Testis (tissue), 3 donors: ENCODE results near the gene IQGAP3. TPM values are rescaled to one million over a fixed set of nuclear protein-coding genes. Genes with fewer than 3 reads are reported as not detected.

ENCODE experiments used
- DNase-seq: peaks from one replicate; pipeline ENCODE4 v3.0.0-alpha.2; 2019
- H3K27ac ChIP-seq, 2 donors: fragments of 200-600 bp; sonication (generic); one replicate each; pipeline ENCODE4 v1.5.1; 2019
- H3K27me3 ChIP-seq: fragments of 200-600 bp; sonication (generic); one replicate; pipeline ENCODE4 v1.5.1; 2019
- H3K36me3 ChIP-seq: fragments of 200-600 bp; sonication (generic); one replicate; pipeline ENCODE4 v1.5.1; 2017; ENCODE audit warnings: low read depth; ENCODE audit errors: missing control alignments
- H3K4me1 ChIP-seq: fragments of 200-600 bp; sonication (generic); one replicate; pipeline ENCODE4 v1.5.1; 2019
- H3K4me3 ChIP-seq, 2 donors: fragments of 200-600 bp; sonication (generic); one replicate each; pipeline ENCODE4 v1.5.1; 2017 to 2019
- H3K9me3 ChIP-seq: fragments of 200-600 bp; sonication (generic); one replicate; pipeline ENCODE4 v1.5.1; 2017
- CTCF ChIP-seq, 3 experiments: fragments of 450-650 bp in 2 of 3; fragments of 200-600 bp in 1 of 3; sonication (generic) in 1 of 3; IDR thresholded peaks; one replicate each; pipeline ENCODE4 v1.5.1; 2016 to 2019; ENCODE audit warnings: antibody characterized with exemption in 3 of 3, mild to moderate bottlenecking in 2 of 3, moderate library complexity in 1 of 3
- POLR2A ChIP-seq: fragments of 450-650 bp; IDR thresholded peaks from one replicate; pipeline ENCODE4 v1.6.1; 2017; ENCODE audit warnings: antibody characterized with exemption, mild to moderate bottlenecking, moderate library complexity
- WGBS, 2 donors: methylation state at CpG; one replicate each; pipeline ENCODE4 v1.1.5; 2018; 5-methylcytosine and 5-hydroxymethylcytosine counted together
- intact Hi-C: fragments of 100-400 bp; cut with DNase I; formaldehyde crosslinking; loops from one replicate; pipeline ENCODE4 v1.15.1; 2023; ENCODE audit warnings: low total_unique reads
- polyA plus RNA-seq: library from polyadenylated mRNA; stranded (reverse); fragments of 350-450 nt; fragmentation: Illumina TruSeq; extraction: RNeasy Lipid Tissue Mini Kit (QIAGEN cat#74804); gene quantifications from one replicate; pipeline ENCODE4 v1.2.3, GENCODE V29; 2014; ENCODE audit warnings: low read depth, low replicate concordance; ENCODE audit not compliant: insufficient read depth
- total RNA-seq, 2 donors: library from RNA; depleted of rRNA; stranded (reverse); fragments of >200 nt; gene quantifications; one replicate each; pipeline ENCODE4 v1.2.3, GENCODE V29; 2016

The IQGAP3 gene
- total and polyA plus RNA-seq, 3 donors from 2014 or later: 5.6 to 13.4 (median 8.2) TPM

GRCh38 chr1:156540955-156541354 lies 31.4 kb downstream of the IQGAP3 start:
- Histone ChIP-seq H3K27me3 (no peaks in the 10 kb centered on the region), H3K4me3 (no peak overlapping the region), H3K4me1 (no peaks in the 10 kb centered on the region), H3K27ac (no peak overlapping the region), H3K36me3 (no peaks in the 10 kb centered on the region), H3K9me3 (no peaks in the 10 kb centered on the region)
- 96% methylated on average over 2 of the region's 2 CpGs; no CpG with 5 or more reads in 1 of the 2 donors for WGBS, 2 donors
- no peak for DNase-seq
- intact Hi-C loops: no loop called here
- TF ChIP-seq CTCF (IDR thresholded peaks at IDR 0.05) (no peak), POLR2A (no peak)

- no peak overlapping the region for H3K27ac ChIP-seq
- H3K27me3 ChIP-seq: no peaks in the 10 kb centered on the region
- WGBS, 2 donors: 86 to 97% methylated on average over 4 of the region's 4 CpGs
- H3K4me3 ChIP-seq: no peak overlapping the region
- H3K9me3 ChIP-seq: no peaks in the 10 kb centered on the region
- intact Hi-C loops: no loop called here
- no peaks in the 10 kb centered on the region for H3K36me3 ChIP-seq
- no peaks in the 10 kb centered on the region for H3K4me1 ChIP-seq
- TF ChIP-seq CTCF (IDR thresholded peaks at IDR 0.05) (no peak), POLR2A (no peak)
- DNase-seq: no peak
Measured at GRCh38 chr1:156539818-156540355, 32.5 kb downstream of the IQGAP3 start.

DNA sequence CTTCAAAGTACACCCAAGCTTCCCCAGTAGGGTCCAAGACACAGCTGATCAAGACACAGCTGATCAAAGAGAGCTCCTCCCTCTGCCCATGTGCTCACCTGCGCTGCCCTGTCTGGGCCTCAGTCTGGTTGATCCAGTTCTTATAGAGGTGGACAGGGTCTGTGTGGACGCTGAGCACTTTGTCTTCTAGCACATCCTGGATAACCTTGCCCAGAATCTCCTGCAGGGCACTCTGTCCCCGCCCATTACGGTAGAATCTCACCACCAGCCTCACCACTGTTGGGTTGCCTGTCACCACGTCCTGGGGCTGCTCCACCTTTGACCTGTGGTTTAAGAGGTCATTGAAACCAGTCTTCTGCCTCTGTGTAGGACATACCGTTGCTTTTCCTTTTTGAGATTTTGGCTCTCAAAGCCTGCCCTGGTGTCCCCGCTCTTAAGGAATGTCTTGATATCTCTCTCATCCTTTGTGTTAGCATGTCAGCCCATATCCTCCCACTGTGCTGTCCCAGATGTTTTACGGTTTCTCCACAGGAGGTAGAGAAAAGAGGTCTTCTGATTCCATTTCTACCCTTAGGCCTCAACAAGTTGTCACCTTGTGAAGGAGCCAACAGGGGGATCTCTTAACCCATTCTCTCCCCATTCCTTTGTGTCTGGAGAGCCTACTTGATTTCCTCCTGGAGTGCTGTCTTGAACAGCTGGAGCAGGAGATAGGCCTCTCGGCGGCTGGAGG lies 33.5 kb downstream of the IQGAP3 start:
- Histone ChIP-seq H3K27ac (no peak overlapping the region), H3K27me3 (no peaks in the 10 kb centered on the region), H3K9me3 (no peaks in the 10 kb centered on the region), H3K36me3 (no peaks in the 10 kb centered on the region), H3K4me3 (no peak overlapping the region), H3K4me1 (no peaks in the 10 kb centered on the region)
- TF ChIP-seq POLR2A: no peak
- WGBS, 2 donors: 90 to 93% methylated on average over 10 of the region's 10 CpGs
- intact Hi-C loops: no loop called here
- no peak for DNase-seq

DNA sequence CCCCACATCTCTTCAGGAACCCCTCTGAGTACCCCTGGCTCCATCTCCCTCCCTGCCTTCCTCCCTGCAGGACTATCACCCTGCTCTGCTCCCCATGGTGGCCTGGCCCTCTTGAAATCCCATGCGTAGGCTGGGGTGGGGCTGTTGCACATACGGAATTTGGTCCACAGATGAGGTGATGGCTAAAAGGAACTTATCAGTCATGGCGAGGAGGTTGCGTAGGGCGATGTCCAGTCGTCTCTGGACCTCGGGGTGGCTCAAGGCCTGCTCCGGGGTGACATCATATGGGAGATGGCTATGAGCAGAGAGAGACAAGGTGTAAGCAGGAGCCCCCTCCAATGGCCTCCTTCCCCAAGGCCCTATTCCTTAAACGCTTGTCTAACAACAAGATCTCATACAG lies 35.3 kb downstream of the IQGAP3 start:
- TF ChIP-seq POLR2A (no peak), CTCF (IDR thresholded peaks at IDR 0.05) (no peak)
- intact Hi-C loops: no loop called here

DNA sequence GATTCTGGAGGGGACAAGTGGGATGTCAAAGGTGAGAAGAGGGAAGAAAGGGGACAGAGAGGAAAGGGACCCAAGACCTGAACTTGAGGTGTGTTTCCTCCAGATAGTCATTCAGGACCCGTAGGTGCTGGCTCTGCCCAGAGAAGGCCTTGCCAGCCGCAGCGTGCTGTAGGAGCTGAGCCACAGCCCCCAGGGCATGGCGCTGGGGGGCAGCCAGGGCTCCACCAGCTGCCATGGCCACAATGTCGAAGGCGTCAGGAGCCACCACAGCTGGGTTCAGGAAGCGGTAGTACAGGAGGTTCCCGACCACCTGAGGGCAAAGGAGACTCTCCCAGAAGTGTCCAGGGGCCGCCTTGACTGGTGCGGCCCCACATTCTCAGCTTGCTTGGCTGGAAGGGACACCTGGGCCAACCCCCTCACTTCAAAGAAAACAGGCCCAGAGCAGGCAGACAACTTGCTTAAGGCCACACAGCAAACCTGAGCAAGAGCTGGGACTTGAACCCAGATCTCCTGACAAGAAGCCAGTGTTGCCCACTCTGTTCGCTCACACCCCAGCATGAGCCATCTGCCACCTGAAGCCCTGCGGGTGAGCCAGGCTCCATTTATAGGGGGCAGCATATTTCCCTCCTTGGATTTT lies 37.8 kb downstream of the IQGAP3 start:
- Histone ChIP-seq H3K27ac (no peak overlapping the region), H3K4me3 (no peak overlapping the region), H3K4me1 (no peaks in the 10 kb centered on the region), H3K36me3 (no peaks in the 10 kb centered on the region), H3K9me3 (no peaks in the 10 kb centered on the region), H3K27me3 (no peaks in the 10 kb centered on the region)
- no peak for DNase-seq
- 91 to 94% methylated on average over 5 to 12 of the region's 12 CpGs for WGBS, 2 donors
- intact Hi-C loops: no loop called here
- TF ChIP-seq POLR2A (no peak), CTCF (IDR thresholded peaks at IDR 0.05) (no peak)

More for the DNA sequence above, 35.3 kb downstream of the IQGAP3 start:
- no peak for DNase-seq
- Histone ChIP-seq H3K27ac (no peak overlapping the region), H3K27me3 (no peaks in the 10 kb centered on the region), H3K36me3 (no peaks in the 10 kb centered on the region), H3K9me3 (no peaks in the 10 kb centered on the region), H3K4me3 (no peak overlapping the region), H3K4me1 (no peaks in the 10 kb centered on the region)
- WGBS, 2 donors: 96 to 97% methylated on average over 9 of the region's 9 CpGs
